ENCODE results near the gene FER. TPM values are rescaled to one million over a fixed set of nuclear protein-coding genes. Genes with fewer than 3 reads are reported as not detected.
A peak's percentile ranks its signal among the peaks of the same experiment; 100 is the strongest.
"Not testable (repeated sequence)": the region's sequence is repeated elsewhere in the genome, so short reads cannot be mapped to it uniquely, and the experiment has no call there.

Gene FER
- 10.5 TPM for polyA plus RNA-seq (2013, experiment 1 of 4)
- 11.4 TPM for polyA plus RNA-seq (2013, experiment 2 of 4)
- polyA plus RNA-seq (2013, experiment 3 of 4) = 6.0 TPM
- 8.6 TPM for polyA plus RNA-seq (2013, experiment 4 of 4)

DNA sequence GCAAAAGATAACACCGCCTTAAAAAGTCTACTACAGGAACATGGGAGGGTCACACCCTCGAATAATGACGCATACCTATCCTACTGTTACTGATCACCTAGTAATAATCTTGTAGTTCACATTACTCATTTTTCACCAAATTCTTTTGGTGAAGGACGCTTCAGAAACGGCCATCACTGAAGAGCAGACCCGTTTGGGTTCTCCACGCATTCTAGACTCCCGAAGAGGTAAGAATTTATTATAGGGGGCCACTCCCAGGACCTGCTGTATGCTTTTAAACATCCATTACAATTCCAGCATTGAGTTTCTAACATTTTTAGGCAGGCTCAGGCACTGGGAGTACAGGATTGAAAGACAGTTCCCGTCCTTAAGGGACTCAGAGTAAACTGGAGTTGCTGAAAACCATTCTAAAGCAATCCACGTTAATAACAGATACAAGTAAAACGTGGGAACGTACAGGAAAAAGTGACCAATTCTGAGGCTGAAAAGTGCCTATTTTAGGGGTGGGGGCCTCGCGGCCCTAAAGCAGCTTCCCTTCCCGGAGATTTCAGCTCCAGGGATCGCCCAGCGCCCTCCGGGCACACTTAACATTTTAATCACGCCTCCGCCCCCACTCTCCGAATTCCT is at the start of gene FER:
Gene FER, plus strand, starts transcription at position 124 of the 627 bp plus-strand sequence. CDS start 50,286 bp downstream, outside the sequence.
- H3K4me1 ChIP-seq (ENCODE audit: control insufficient read depth, insufficient read depth, low read length) = peaks cover 10% of the 10 kb centered on the region
- H3K36me3 ChIP-seq (ENCODE audit: control insufficient read depth, insufficient read depth, low read length) = no peaks in the 10 kb centered on the region
- WGBS, 2 experiments = 2 to 3% methylated on average over 21 of the region's 21 CpGs
- H3K4me3 ChIP-seq (ENCODE audit: insufficient read depth, low read depth, low read length) = peak within 1 kb of the TSS; percentile 82
- no peaks in the 10 kb centered on the region for H3K9me3 ChIP-seq (ENCODE audit: control insufficient read depth, low read length)
- peak within 1 kb of the TSS; percentile 98 for H3K27ac ChIP-seq (ENCODE audit: insufficient read depth, low read depth, low read length, poor library complexity, severe bottlenecking)
- H3K27me3 ChIP-seq (ENCODE audit: control insufficient read depth, insufficient read depth, low read length, poor library complexity, severe bottlenecking) = no peaks in the 10 kb centered on the region

- WGBS, 2 experiments = 83 to 96% methylated on average over 5 of the region's 5 CpGs
- H3K36me3 ChIP-seq (ENCODE audit: control insufficient read depth, insufficient read depth, low read length); H3K9me3 ChIP-seq (ENCODE audit: control insufficient read depth, low read length); H3K4me1 ChIP-seq (ENCODE audit: control insufficient read depth, insufficient read depth, low read length); H3K27me3 ChIP-seq (ENCODE audit: control insufficient read depth, insufficient read depth, low read length, poor library complexity, severe bottlenecking); H3K4me3 ChIP-seq (ENCODE audit: insufficient read depth, low read depth, low read length); H3K27ac ChIP-seq (ENCODE audit: insufficient read depth, low read depth, low read length, poor library complexity, severe bottlenecking): not testable (repeated sequence)
Observed at GRCh38 chr5:108700388-108700787, 47.3 kb upstream of the FER start.

DNA sequence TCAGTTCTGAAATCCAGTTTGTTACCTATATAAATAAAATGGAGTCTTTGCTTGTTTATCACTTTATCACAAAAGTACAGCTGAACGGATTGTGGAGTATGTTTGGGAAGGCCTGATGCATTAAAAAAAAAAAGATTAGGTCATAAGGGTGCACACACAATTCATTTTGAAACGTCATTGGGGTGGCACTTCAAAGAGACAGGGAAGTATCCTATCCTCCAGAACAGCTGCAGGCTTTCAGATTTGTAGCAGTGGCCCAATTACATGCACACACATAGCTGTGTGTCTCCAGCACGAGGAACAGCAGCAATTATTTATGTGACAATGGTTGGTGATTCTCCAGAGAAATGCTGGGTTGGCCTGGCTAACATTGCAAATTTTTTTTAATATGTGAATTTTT is 46.8 kb upstream of the FER start:
- Histone ChIP-seq H3K4me1 (ENCODE audit: control insufficient read depth, insufficient read depth, low read length) (no peaks in the 10 kb centered on the region), H3K27me3 (ENCODE audit: control insufficient read depth, insufficient read depth, low read length, poor library complexity, severe bottlenecking) (no peaks in the 10 kb centered on the region), H3K27ac (ENCODE audit: insufficient read depth, low read depth, low read length, poor library complexity, severe bottlenecking) (no peak overlapping the region), H3K4me3 (ENCODE audit: insufficient read depth, low read depth, low read length) (no peak overlapping the region), H3K36me3 (ENCODE audit: control insufficient read depth, insufficient read depth, low read length) (no peaks in the 10 kb centered on the region), H3K9me3 (ENCODE audit: control insufficient read depth, low read length) (no peaks in the 10 kb centered on the region)
- 73 to 89% methylated on average over 3 of the region's 3 CpGs for WGBS, 2 experiments

- Histone ChIP-seq H3K36me3 (ENCODE audit: control insufficient read depth, insufficient read depth, low read length) (no peaks in the 10 kb centered on the region), H3K27ac (ENCODE audit: insufficient read depth, low read depth, low read length, poor library complexity, severe bottlenecking) (no peak overlapping the region), H3K4me1 (ENCODE audit: control insufficient read depth, insufficient read depth, low read length) (no peaks in the 10 kb centered on the region), H3K9me3 (ENCODE audit: control insufficient read depth, low read length) (no peaks in the 10 kb centered on the region), H3K4me3 (ENCODE audit: insufficient read depth, low read depth, low read length) (no peak overlapping the region), H3K27me3 (ENCODE audit: control insufficient read depth, insufficient read depth, low read length, poor library complexity, severe bottlenecking) (no peaks in the 10 kb centered on the region)
- 86 to 89% methylated on average over 3 to 5 of the region's 5 CpGs for WGBS, 2 experiments
Observed at GRCh38 chr5:108702546-108702945, 45.2 kb upstream of the FER start.

- no peaks in the 10 kb centered on the region for H3K27me3 ChIP-seq (ENCODE audit: control insufficient read depth, insufficient read depth, low read length, poor library complexity, severe bottlenecking)
- no peaks in the 10 kb centered on the region for H3K9me3 ChIP-seq (ENCODE audit: control insufficient read depth, low read length)
- H3K4me3 ChIP-seq (ENCODE audit: insufficient read depth, low read depth, low read length) = no peak overlapping the region
- no peaks in the 10 kb centered on the region for H3K36me3 ChIP-seq (ENCODE audit: control insufficient read depth, insufficient read depth, low read length)
- WGBS, 2 experiments = 92 to 97% methylated on average over 3 to 5 of the region's 5 CpGs
- no peak overlapping the region for H3K27ac ChIP-seq (ENCODE audit: insufficient read depth, low read depth, low read length, poor library complexity, severe bottlenecking)
- H3K4me1 ChIP-seq (ENCODE audit: control insufficient read depth, insufficient read depth, low read length) = no peaks in the 10 kb centered on the region
Observed at GRCh38 chr5:108703313-108703712, 44.4 kb upstream of the FER start.

DNA sequence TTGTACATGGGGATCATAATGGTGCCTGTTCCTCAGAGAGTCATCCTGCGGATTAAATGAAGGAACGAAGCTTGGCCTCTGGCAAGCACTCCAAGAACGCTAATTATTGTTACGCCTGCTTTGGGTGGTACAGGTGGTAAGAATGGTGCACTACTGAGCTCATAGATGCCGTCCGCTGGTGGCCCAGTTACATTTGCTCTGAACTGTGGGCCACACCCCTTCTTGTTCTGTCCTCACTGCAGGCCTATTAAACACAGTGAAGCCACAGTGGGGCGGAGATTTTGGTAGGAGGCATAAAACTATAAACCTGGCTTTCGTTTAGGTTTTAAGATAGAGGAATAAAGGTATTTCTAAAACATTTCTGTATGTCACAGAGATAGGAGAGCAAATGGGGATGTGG is 40.6 kb upstream of the FER start:
- Histone ChIP-seq H3K4me1 (ENCODE audit: control insufficient read depth, insufficient read depth, low read length) (no peaks in the 10 kb centered on the region), H3K36me3 (ENCODE audit: control insufficient read depth, insufficient read depth, low read length) (no peaks in the 10 kb centered on the region), H3K4me3 (ENCODE audit: insufficient read depth, low read depth, low read length) (no peak overlapping the region), H3K27ac (ENCODE audit: insufficient read depth, low read depth, low read length, poor library complexity, severe bottlenecking) (no peak overlapping the region), H3K9me3 (ENCODE audit: control insufficient read depth, low read length) (no peaks in the 10 kb centered on the region), H3K27me3 (ENCODE audit: control insufficient read depth, insufficient read depth, low read length, poor library complexity, severe bottlenecking) (no peaks in the 10 kb centered on the region)
- WGBS, 2 experiments = 92 to 96% methylated on average over 8 of the region's 8 CpGs

DNA sequence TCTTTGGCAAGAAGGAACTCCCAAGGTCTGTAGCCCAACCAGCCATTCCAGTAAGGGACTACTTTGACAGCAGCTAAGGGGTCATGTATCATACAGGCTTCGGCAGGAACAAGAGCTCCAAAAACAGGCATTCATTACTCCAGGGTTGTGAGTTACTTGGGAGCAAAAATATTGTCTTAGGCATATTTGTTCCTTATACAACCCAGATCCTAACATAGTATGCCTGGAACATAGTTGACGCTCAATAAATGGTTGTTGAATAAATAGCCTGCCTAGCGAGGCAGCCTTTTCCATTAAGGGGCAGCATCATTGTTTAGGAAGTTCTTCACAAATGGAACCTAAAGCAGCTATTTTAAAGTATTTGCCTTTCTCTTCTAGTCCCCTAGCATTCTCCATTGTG is 35.8 kb upstream of the FER start:
- no peaks in the 10 kb centered on the region for H3K9me3 ChIP-seq (ENCODE audit: control insufficient read depth, low read length)
- H3K4me3 ChIP-seq (ENCODE audit: insufficient read depth, low read depth, low read length) = no peak overlapping the region
- H3K27me3 ChIP-seq (ENCODE audit: control insufficient read depth, insufficient read depth, low read length, poor library complexity, severe bottlenecking) = no peaks in the 10 kb centered on the region
- H3K4me1 ChIP-seq (ENCODE audit: control insufficient read depth, insufficient read depth, low read length) = no peaks in the 10 kb centered on the region
- WGBS, 2 experiments = 93 to 95% methylated on average over 3 of the region's 3 CpGs
- no peaks in the 10 kb centered on the region for H3K36me3 ChIP-seq (ENCODE audit: control insufficient read depth, insufficient read depth, low read length)
- H3K27ac ChIP-seq (ENCODE audit: insufficient read depth, low read depth, low read length, poor library complexity, severe bottlenecking) = no peak overlapping the region

- Histone ChIP-seq H3K4me3 (ENCODE audit: insufficient read depth, low read depth, low read length) (no peak overlapping the region), H3K27me3 (ENCODE audit: control insufficient read depth, insufficient read depth, low read length, poor library complexity, severe bottlenecking) (no peaks in the 10 kb centered on the region), H3K36me3 (ENCODE audit: control insufficient read depth, insufficient read depth, low read length) (no peaks in the 10 kb centered on the region), H3K27ac (ENCODE audit: insufficient read depth, low read depth, low read length, poor library complexity, severe bottlenecking) (no peak overlapping the region), H3K9me3 (ENCODE audit: control insufficient read depth, low read length) (no peaks in the 10 kb centered on the region), H3K4me1 (ENCODE audit: control insufficient read depth, insufficient read depth, low read length) (no peaks in the 10 kb centered on the region)
- 90 to 96% methylated on average over 3 of the region's 3 CpGs for WGBS, 2 experiments
Observed at GRCh38 chr5:108715408-108715807, 32.3 kb upstream of the FER start.

DNA sequence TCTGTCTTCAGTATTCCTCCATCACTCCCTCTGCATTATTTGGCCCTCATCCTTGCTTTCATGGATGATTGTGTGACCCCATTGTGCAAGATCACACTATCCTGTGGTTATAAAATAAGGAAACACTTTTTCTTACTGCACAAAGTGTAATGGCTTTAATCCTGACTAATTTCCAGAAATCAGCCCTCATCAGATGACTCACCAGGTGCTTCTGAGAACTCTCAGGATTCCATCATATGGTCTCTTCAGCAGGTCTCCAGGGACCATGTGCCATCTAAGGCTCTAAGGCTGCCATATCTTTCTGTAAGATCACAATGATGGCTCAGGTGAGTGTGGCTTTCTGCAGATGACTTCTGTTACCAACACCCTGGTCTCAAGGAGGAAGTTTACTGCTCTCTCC is 27.3 kb upstream of the FER start:
- H3K4me3 ChIP-seq (ENCODE audit: insufficient read depth, low read depth, low read length) = no peak overlapping the region
- no peaks in the 10 kb centered on the region for H3K36me3 ChIP-seq (ENCODE audit: control insufficient read depth, insufficient read depth, low read length)
- no peaks in the 10 kb centered on the region for H3K27me3 ChIP-seq (ENCODE audit: control insufficient read depth, insufficient read depth, low read length, poor library complexity, severe bottlenecking)
- no peak overlapping the region for H3K27ac ChIP-seq (ENCODE audit: insufficient read depth, low read depth, low read length, poor library complexity, severe bottlenecking)
- H3K9me3 ChIP-seq (ENCODE audit: control insufficient read depth, low read length) = no peaks in the 10 kb centered on the region
- no peaks in the 10 kb centered on the region for H3K4me1 ChIP-seq (ENCODE audit: control insufficient read depth, insufficient read depth, low read length)

- no peaks in the 10 kb centered on the region for H3K36me3 ChIP-seq (ENCODE audit: control insufficient read depth, insufficient read depth, low read length)
- H3K4me1 ChIP-seq (ENCODE audit: control insufficient read depth, insufficient read depth, low read length) = no peaks in the 10 kb centered on the region
- no peaks in the 10 kb centered on the region for H3K9me3 ChIP-seq (ENCODE audit: control insufficient read depth, low read length)
- WGBS, 2 experiments = 91 to 96% methylated on average over 5 to 6 of the region's 6 CpGs
- H3K27ac ChIP-seq (ENCODE audit: insufficient read depth, low read depth, low read length, poor library complexity, severe bottlenecking) = no peak overlapping the region
- no peaks in the 10 kb centered on the region for H3K27me3 ChIP-seq (ENCODE audit: control insufficient read depth, insufficient read depth, low read length, poor library complexity, severe bottlenecking)
- no peak overlapping the region for H3K4me3 ChIP-seq (ENCODE audit: insufficient read depth, low read depth, low read length)
Observed at GRCh38 chr5:108726446-108727235, 21.1 kb upstream of the FER start.
